Thyroid gland (tissue), 4 donors: ENCODE data around the gene TMEM30B. TPM values are rescaled to one million over a fixed set of nuclear protein-coding genes. Genes with fewer than 3 reads are reported as not detected.
"Not testable (repeated sequence)": the region's sequence is repeated elsewhere in the genome, so short reads cannot be mapped to it uniquely, and the experiment has no call there.

Experiments
- DNase-seq, 2 donors: peaks; one replicate each; pipeline ENCODE4 v3.0.0-alpha.2; 2019
- H3K27ac ChIP-seq, 3 donors: fragments of 200-600 bp; sonication (generic); 1 replicate in 2 of 3; 2 replicates in 1 of 3; pipeline ENCODE4 v1.5.1; 2016 to 2019; ENCODE audit warnings: mild to moderate bottlenecking in 1 of 3, moderate library complexity in 1 of 3
- H3K27me3 ChIP-seq: fragments of 200-600 bp; sonication (generic); one replicate; pipeline ENCODE4 v1.5.1; 2019
- H3K36me3 ChIP-seq, 2 donors: fragments of 200-600 bp; sonication (generic); one replicate each; pipeline ENCODE4 v1.5.1; 2016 to 2019
- H3K4me1 ChIP-seq, 2 donors: fragments of 200-600 bp; sonication (generic); one replicate each; pipeline ENCODE4 v1.5.1; 2017 to 2019
- H3K4me3 ChIP-seq, 3 donors: fragments of 200-600 bp; sonication (generic); replicated peaks in 1 of 3; 1 replicate in 2 of 3; 2 replicates in 1 of 3; pipeline ENCODE4 v1.5.1; 2016; ENCODE audit warnings: mild to moderate bottlenecking in 1 of 3
- H3K9me3 ChIP-seq: fragments of 200-600 bp; sonication (generic); one replicate; pipeline ENCODE4 v1.5.1; 2017
- CTCF ChIP-seq, 6 experiments: fragments of 200-600 bp in 3 of 6; fragments of 450-650 bp in 3 of 6; sonication (generic) in 3 of 6; IDR thresholded peaks; one replicate each; pipeline ENCODE4 v1.5.1; 2016 to 2019; ENCODE audit warnings: antibody characterized with exemption in 6 of 6, mild to moderate bottlenecking in 2 of 6, inconsistent platforms in 1 of 6, moderate library complexity in 1 of 6
- POLR2A ChIP-seq, 2 donors: fragments of 450-650 bp; IDR thresholded peaks; one replicate each; pipeline ENCODE4 v1.6.1; 2017; ENCODE audit warnings: antibody characterized with exemption in 2 of 2, mild to moderate bottlenecking in 2 of 2, moderate library complexity in 1 of 2
- WGBS, 2 donors: methylation state at CpG; one replicate each; pipeline ENCODE4 v1.1.5; 2017; 5-methylcytosine and 5-hydroxymethylcytosine counted together
- intact Hi-C: fragments of 100-400 bp; cut with DNase I; formaldehyde crosslinking; loops from one replicate; pipeline ENCODE4 v1.15.1; 2023
- total RNA-seq, 4 donors: library from RNA; depleted of rRNA; stranded (reverse); fragments of >200 nt; gene quantifications; one replicate each; pipeline ENCODE4 v1.2.3, GENCODE V29; 2016

Gene TMEM30B
- total RNA-seq, 4 donors from 2014 or later, result 91.0 to 153 (median 124) TPM

DNA sequence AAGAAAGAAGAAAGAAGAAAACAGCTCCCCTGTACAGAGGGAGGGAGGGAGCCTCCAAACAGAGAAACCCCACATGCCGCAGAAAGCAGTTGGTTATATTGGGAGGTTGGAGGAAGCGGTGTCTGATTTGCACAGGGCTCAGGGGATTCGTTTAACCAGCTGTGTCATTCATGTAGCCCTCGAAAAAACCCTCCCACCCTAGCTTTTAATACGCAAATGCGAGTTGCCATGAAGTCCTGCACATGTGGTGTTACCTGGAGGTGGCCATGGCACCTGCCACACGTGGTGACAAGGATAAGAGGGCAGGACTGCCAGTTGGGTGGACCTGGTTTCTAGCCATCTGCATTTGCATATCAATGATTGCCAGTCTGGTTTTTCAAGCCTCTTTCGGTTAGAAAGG, 40.9 kb downstream of the TMEM30B start:
- 77 to 81% methylated on average over 8 of the region's 8 CpGs for WGBS, 2 donors
- no peak overlapping the region for H3K4me3 ChIP-seq
- H3K36me3 ChIP-seq, result no peaks in the 10 kb centered on the region
- peaks cover 6 to 10% of the 10 kb centered on the region in 2 donors for H3K4me1 ChIP-seq
- no peak overlapping the region for H3K27ac ChIP-seq
- intact Hi-C loops, result no loop called here
- H3K27me3 ChIP-seq, result no peaks in the 10 kb centered on the region
- DNase-seq, result no peak
- no peaks in the 10 kb centered on the region for H3K9me3 ChIP-seq
- TF ChIP-seq CTCF (IDR thresholded peaks at IDR 0.05) (no peak), POLR2A (IDR thresholded peaks at IDR 0.05) (no peak)

- H3K27me3 ChIP-seq, H3K27ac ChIP-seq, H3K36me3 ChIP-seq, H3K9me3 ChIP-seq, DNase-seq, H3K4me1 ChIP-seq, H3K4me3 ChIP-seq, intact Hi-C loops: not testable (repeated sequence)
- WGBS, 2 donors, result 74 to 86% methylated on average over 10 of the region's 10 CpGs
These were observed 41.9 kb downstream of the TMEM30B start for GRCh38 chr14:61239285-61239684.

- H3K4me1 ChIP-seq, result peaks cover 6 to 10% of the 10 kb centered on the region in 2 donors
- no peaks in the 10 kb centered on the region for H3K9me3 ChIP-seq
- no peaks in the 10 kb centered on the region for H3K27me3 ChIP-seq
- no peak overlapping the region for H3K4me3 ChIP-seq
- no peak overlapping the region for H3K27ac ChIP-seq
- WGBS, 2 donors, result 79 to 82% methylated on average over 7 of the region's 7 CpGs
- no peaks in the 10 kb centered on the region for H3K36me3 ChIP-seq
- intact Hi-C loops, result no loop called here
- TF ChIP-seq CTCF (IDR thresholded peaks at IDR 0.05), result no peak
- TF ChIP-seq POLR2A (IDR thresholded peaks at IDR 0.05), result no peak
- DNase-seq, result no peak
These were observed 42.4 kb downstream of the TMEM30B start for GRCh38 chr14:61238611-61239245.

DNA sequence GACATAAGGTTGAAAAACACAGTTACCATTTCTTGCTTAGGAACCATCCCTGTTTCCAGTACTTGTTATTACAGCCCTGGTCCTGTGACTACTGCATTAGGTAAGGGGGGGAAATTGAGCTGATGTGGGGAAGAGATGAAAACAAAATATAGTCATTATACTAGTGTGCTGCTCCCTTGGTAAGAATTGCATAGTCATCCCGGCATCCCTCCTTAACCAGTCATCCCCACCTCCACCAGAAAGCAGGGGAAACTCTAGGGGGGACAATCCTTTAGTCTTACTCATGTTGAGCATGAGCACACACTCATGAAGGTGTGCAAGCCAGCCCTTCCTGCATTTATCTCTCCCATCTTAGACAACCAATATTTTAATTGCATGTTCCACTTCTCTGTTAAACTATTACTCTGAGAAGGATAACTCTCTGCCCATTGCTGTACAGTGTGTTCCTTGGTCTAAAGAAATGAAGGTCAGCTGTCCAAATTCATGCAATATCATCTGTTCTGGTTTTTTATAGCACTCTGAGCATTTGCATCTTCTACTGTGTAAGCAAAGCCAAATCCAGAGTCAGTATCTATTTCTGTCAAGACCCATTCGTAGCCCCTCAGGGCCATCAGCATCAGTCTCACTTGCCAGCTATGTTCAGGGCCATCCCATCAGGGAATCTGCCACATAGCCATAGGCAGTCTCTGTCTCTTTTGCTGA, 46.8 kb downstream of the TMEM30B start:
- WGBS, 2 donors, result 77 to 91% methylated on average over 2 of the region's 2 CpGs
- Histone ChIP-seq H3K36me3 (no peaks in the 10 kb centered on the region), H3K27ac (no peak overlapping the region), H3K9me3 (no peaks in the 10 kb centered on the region), H3K27me3 (no peaks in the 10 kb centered on the region), H3K4me1 (peaks cover 6 to 17% of the 10 kb centered on the region in 2 donors), H3K4me3 (no peak overlapping the region)
- DNase-seq, result no peak
- intact Hi-C loops, result no loop called here
- TF ChIP-seq POLR2A (IDR thresholded peaks at IDR 0.05) (no peak), CTCF (IDR thresholded peaks at IDR 0.05) (no peak)

DNA sequence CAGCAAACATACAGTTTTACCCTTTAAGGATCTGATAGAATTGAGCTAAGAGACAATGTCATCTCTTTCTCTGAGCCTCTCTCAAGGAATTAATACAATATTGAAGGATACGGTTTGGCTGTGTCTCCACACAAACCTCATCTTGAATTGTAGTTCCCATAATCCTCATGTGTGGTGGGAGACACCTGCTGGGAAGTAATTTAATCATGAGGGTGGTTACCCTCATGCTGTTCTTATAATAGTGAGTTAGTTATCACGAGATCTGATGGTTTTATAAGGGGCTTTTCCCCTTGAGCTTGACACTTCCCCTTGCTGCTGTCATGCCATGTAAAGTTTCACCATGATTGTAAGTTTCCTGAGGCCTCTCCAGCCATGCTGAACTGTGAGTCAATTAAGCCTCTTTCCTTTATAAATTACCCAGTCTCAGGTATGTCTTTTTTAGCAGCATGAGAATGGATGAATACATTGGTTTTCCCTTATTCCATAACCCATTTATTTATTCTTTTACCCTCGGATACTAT, 47.6 kb downstream of the TMEM30B start:
- 84 to 85% methylated on average over 3 of the region's 3 CpGs for WGBS, 2 donors
- peaks cover 14 to 23% of the 10 kb centered on the region in 2 donors for H3K4me1 ChIP-seq
- no peak overlapping the region for H3K27ac ChIP-seq
- no peak overlapping the region for H3K4me3 ChIP-seq
- H3K36me3 ChIP-seq, result no peaks in the 10 kb centered on the region
- DNase-seq, result no peak
- intact Hi-C loops, result no loop called here
- no peaks in the 10 kb centered on the region for H3K9me3 ChIP-seq
- no peak for TF ChIP-seq CTCF (IDR thresholded peaks at IDR 0.05)
- no peak for TF ChIP-seq POLR2A (IDR thresholded peaks at IDR 0.05)
- H3K27me3 ChIP-seq, result no peaks in the 10 kb centered on the region
